ENCODE measurements around the gene TEX14. TPM values are rescaled to one million over a fixed set of nuclear protein-coding genes. Genes with fewer than 3 reads are reported as not detected.
A peak's percentile ranks its signal among the peaks of the same experiment; 100 is the strongest.
"Not testable (repeated sequence)": the region's sequence is repeated elsewhere in the genome, so short reads cannot be mapped to it uniquely, and the experiment has no call there.

Gene TEX14
- total RNA-seq, 2 experiments from 2014 or later: 0.28 to 0.35 TPM

GRCh38 chr17:58660621-58661020 is 31.2 kb downstream of the TEX14 start:
- DNase-seq (no peak), ATAC-seq (no peak)
- CTCF ChIA-PET: interaction anchor here (1.0 kb wide), 1 partner anchor 343 kb away, joined by 3 read pairs; no protein-coding TSS in a partner anchor
- Mint-ChIP-seq H3K27ac (no peak overlapping the region), H3K4me1 (peaks cover 21% of the 10 kb centered on the region), H3K27me3 (peaks cover 9% of the 10 kb centered on the region), H3K9me3 (ENCODE audit: low read depth) (peaks cover 2% of the 10 kb centered on the region), H3K4me3 (peak overlapping the region; percentile 3), H3K36me3 (peaks cover 5% of the 10 kb centered on the region)

GRCh38 chr17:58659714-58660084 is 32.1 kb downstream of the TEX14 start:
- DNase-seq; H3K9me3 Mint-ChIP-seq (ENCODE audit: low read depth); H3K36me3 Mint-ChIP-seq; H3K27me3 Mint-ChIP-seq; ATAC-seq: not testable (repeated sequence)
- H3K4me1 Mint-ChIP-seq: peaks cover 21% of the 10 kb centered on the region
- CTCF ChIA-PET: interaction anchor here (1.0 kb wide), 1 partner anchor 344 kb away, joined by 3 read pairs; no protein-coding TSS in a partner anchor
- peak overlapping the region; percentile 63 for H3K4me3 Mint-ChIP-seq
- peak overlapping the region; percentile 97 for H3K27ac Mint-ChIP-seq

GRCh38 chr17:58658804-58659713 is 32.8 kb downstream of the TEX14 start:
- peak; percentile 78 for ATAC-seq
- H3K27ac Mint-ChIP-seq: peak overlapping the region; percentile 97

GRCh38 chr17:58657962-58658803 is 33.7 kb downstream of the TEX14 start:
- Mint-ChIP-seq H3K27ac (peak overlapping the region; percentile 97), H3K4me1 (peaks cover 21% of the 10 kb centered on the region)
- H3K27me3 Mint-ChIP-seq; H3K9me3 Mint-ChIP-seq (ENCODE audit: low read depth); H3K36me3 Mint-ChIP-seq; H3K4me3 Mint-ChIP-seq: not testable (repeated sequence)
- ATAC-seq: peak; percentile 21
- CTCF ChIA-PET: interaction anchor here (1.4 kb wide), 1 partner anchor 80 kb away, joined by 5 read pairs; no protein-coding TSS in a partner anchor
- DNase-seq: peak; percentile 54

More at GRCh38 chr17:58658804-58659713, 32.8 kb downstream of the TEX14 start:
- Mint-ChIP-seq H3K27me3 (peaks cover 9% of the 10 kb centered on the region), H3K9me3 (ENCODE audit: low read depth) (peaks cover 2% of the 10 kb centered on the region), H3K4me3 (peak overlapping the region; percentile 63), H3K36me3 (peaks cover 5% of the 10 kb centered on the region), H3K4me1 (peaks cover 21% of the 10 kb centered on the region)
- peak; percentile 89 for DNase-seq
- CTCF ChIA-PET: interaction anchor here (1.0 to 1.4 kb wide), 2 partner anchors 81 to 345 kb away, joined by 3 to 5 read pairs; no protein-coding TSS in a partner anchor

- H3K4me3 Mint-ChIP-seq: no peak overlapping the region
- CTCF ChIA-PET: no interaction called here
- H3K9me3 Mint-ChIP-seq (ENCODE audit: low read depth): no peaks in the 10 kb centered on the region
- DNase-seq (no peak), ATAC-seq (no peak)
- H3K36me3 Mint-ChIP-seq: no peaks in the 10 kb centered on the region
- no peak overlapping the region for H3K27ac Mint-ChIP-seq
- H3K27me3 Mint-ChIP-seq: peaks cover 3% of the 10 kb centered on the region
- peaks cover 8% of the 10 kb centered on the region for H3K4me1 Mint-ChIP-seq
Measured at GRCh38 chr17:58648236-58648635, 43.6 kb downstream of the TEX14 start.

GRCh38 chr17:58643147-58643546 is 48.7 kb downstream of the TEX14 start:
- no peak overlapping the region for H3K27ac Mint-ChIP-seq
- peaks cover 18% of the 10 kb centered on the region for H3K4me1 Mint-ChIP-seq
- no peak overlapping the region for H3K4me3 Mint-ChIP-seq
- no peaks in the 10 kb centered on the region for H3K9me3 Mint-ChIP-seq (ENCODE audit: low read depth)
- ATAC-seq (no peak), DNase-seq (no peak)
- H3K36me3 Mint-ChIP-seq: no peaks in the 10 kb centered on the region
- CTCF ChIA-PET: interaction anchor here (1.2 kb wide), 1 partner anchor 11 kb away, joined by 4 read pairs; no protein-coding TSS in a partner anchor
- H3K27me3 Mint-ChIP-seq: no peaks in the 10 kb centered on the region

- Mint-ChIP-seq H3K27ac (no peak overlapping the region), H3K9me3 (ENCODE audit: low read depth) (no peaks in the 10 kb centered on the region), H3K27me3 (peaks cover 3% of the 10 kb centered on the region), H3K4me3 (no peak overlapping the region), H3K4me1 (peaks cover 18% of the 10 kb centered on the region), H3K36me3 (no peaks in the 10 kb centered on the region)
- CTCF ChIA-PET: no interaction called here
- ATAC-seq: no peak
- DNase-seq: no peak
Measured at GRCh38 chr17:58641887-58642311, 49.9 kb downstream of the TEX14 start.

- Mint-ChIP-seq H3K36me3 (no peaks in the 10 kb centered on the region), H3K4me1 (peaks cover 13% of the 10 kb centered on the region), H3K27me3 (peaks cover 3% of the 10 kb centered on the region), H3K4me3 (no peak overlapping the region), H3K9me3 (ENCODE audit: low read depth) (no peaks in the 10 kb centered on the region), H3K27ac (no peak overlapping the region)
- no peak for ATAC-seq
- CTCF ChIA-PET: interaction anchor here (1.2 kb wide), 1 partner anchor 52 kb away, joined by 3 read pairs; no protein-coding TSS in a partner anchor
- no peak for DNase-seq
Measured at GRCh38 chr17:58640202-58640601, 51.6 kb downstream of the TEX14 start.

GRCh38 chr17:58639681-58640080 is 52.2 kb downstream of the TEX14 start:
- Mint-ChIP-seq H3K4me1 (peaks cover 13% of the 10 kb centered on the region), H3K9me3 (ENCODE audit: low read depth) (no peaks in the 10 kb centered on the region), H3K27me3 (peaks cover 3% of the 10 kb centered on the region), H3K36me3 (no peaks in the 10 kb centered on the region), H3K4me3 (no peak overlapping the region), H3K27ac (no peak overlapping the region)
- ATAC-seq (no peak), DNase-seq (no peak)
- CTCF ChIA-PET: no interaction called here

- peaks cover 4% of the 10 kb centered on the region for H3K4me1 Mint-ChIP-seq
- no peaks in the 10 kb centered on the region for H3K36me3 Mint-ChIP-seq
- H3K9me3 Mint-ChIP-seq (ENCODE audit: low read depth): no peaks in the 10 kb centered on the region
- no peak for ATAC-seq
- H3K27me3 Mint-ChIP-seq: peaks cover 3% of the 10 kb centered on the region
- H3K4me3 Mint-ChIP-seq: no peak overlapping the region
- no peak overlapping the region for H3K27ac Mint-ChIP-seq
- no peak for DNase-seq
- CTCF ChIA-PET: no interaction called here
Measured at GRCh38 chr17:58637011-58637570, 54.8 kb downstream of the TEX14 start.

- peaks cover 3% of the 10 kb centered on the region for H3K27me3 Mint-ChIP-seq
- ATAC-seq: no peak
- H3K4me3 Mint-ChIP-seq: no peak overlapping the region
- DNase-seq: no peak
- no peaks in the 10 kb centered on the region for H3K36me3 Mint-ChIP-seq
- H3K9me3 Mint-ChIP-seq (ENCODE audit: low read depth): no peaks in the 10 kb centered on the region
- H3K4me1 Mint-ChIP-seq: peaks cover 3% of the 10 kb centered on the region
- H3K27ac Mint-ChIP-seq: no peak overlapping the region
- CTCF ChIA-PET: interaction anchor here (0.7 to 1.9 kb wide), 10 partner anchors 11 to 372 kb away, joined by 3 to 13 read pairs (median 3); partner anchors contain the start of gene RAD51C
Measured at GRCh38 chr17:58632324-58633314, 59.2 kb downstream of the TEX14 start.

Measured in activated CD8-positive, alpha-beta memory T cell treated with anti-CD3 and anti-CD28 coated beads, Interleukin-2, amount 10 ng/mL, durations not matched to agents 7 days and 5 days (primary cell).